ENCODE results near the gene SPPL2B. TPM values are rescaled to one million over a fixed set of nuclear protein-coding genes. Genes with fewer than 3 reads are reported as not detected.

Gene SPPL2B
- total RNA-seq, 2 experiments from 2014 or later = 106 to 111 TPM

- ChIA-PET CTCF (no interaction called here), POLR2A (no interaction called here)
- H3K36me3 Mint-ChIP-seq (ENCODE audit: low read depth) = no peaks in the 10 kb centered on the region
These were observed 21.5 kb upstream of the SPPL2B start for GRCh38 chr19:2306971-2307370.

GRCh38 chr19:2307518-2308012, 20.9 kb upstream of the SPPL2B start:
- Histone ChIP-seq H3K36me3 (ENCODE audit: insufficient read depth, low read length) (no peaks in the 10 kb centered on the region), H3K4me3 (ENCODE audit: low read length) (no peak overlapping the region), H3K9me3 (ENCODE audit: control insufficient read depth in 1 of 2, insufficient read depth in 1 of 2, low read length in 2 of 2) (peaks cover 0 to 35% of the 10 kb centered on the region in 2 experiments), H3K27me3 (ENCODE audit: control insufficient read depth in 1 of 2, insufficient read depth in 2 of 2, low read length in 2 of 2) (peaks cover 58 to 71% of the 10 kb centered on the region in 2 experiments), H3K4me1 (ENCODE audit: insufficient read depth, low read length) (peaks cover 24% of the 10 kb centered on the region), H3K27ac (ENCODE audit: low read depth in 1 of 2, low read length in 2 of 2) (no peak overlapping the region)
- Mint-ChIP-seq H3K4me3 (no peak overlapping the region), H3K36me3 (ENCODE audit: low read depth) (no peaks in the 10 kb centered on the region), H3K27ac (no peak overlapping the region), H3K4me1 (ENCODE audit: low read depth) (peaks cover 12% of the 10 kb centered on the region), H3K9me3 (no peaks in the 10 kb centered on the region), H3K27me3 (peaks cover 74% of the 10 kb centered on the region)
- DNase-seq = peak in 1 of 14 experiments; percentile 24
- no peak for TF ChIP-seq CTCF (IDR thresholded peaks at IDR 0.05)
- intact Hi-C loops (cut with DNase I, micrococcal nuclease) = no loop called here
- no peak for ATAC-seq (ENCODE audit: poor library complexity)
- CTCF ChIA-PET = no interaction called here
- POLR2A ChIA-PET = no interaction called here

More at GRCh38 chr19:2306971-2307370, 21.5 kb upstream of the SPPL2B start:
- TF ChIP-seq CTCF (IDR thresholded peaks at IDR 0.05) = no peak
- DNase-seq (peak in 1 of 14 experiments; percentile 17), ATAC-seq (ENCODE audit: poor library complexity) (no peak)
- Mint-ChIP-seq H3K9me3 (no peaks in the 10 kb centered on the region), H3K4me3 (peak overlapping the region; percentile 20), H3K27ac (no peak overlapping the region), H3K4me1 (ENCODE audit: low read depth) (peaks cover 12% of the 10 kb centered on the region), H3K27me3 (peaks cover 74% of the 10 kb centered on the region)
- Histone ChIP-seq H3K27ac (ENCODE audit: low read depth in 1 of 2, low read length in 2 of 2) (no peak overlapping the region), H3K4me1 (ENCODE audit: insufficient read depth, low read length) (peaks cover 29% of the 10 kb centered on the region), H3K27me3 (ENCODE audit: control insufficient read depth in 1 of 2, insufficient read depth in 2 of 2, low read length in 2 of 2) (peaks cover 56 to 66% of the 10 kb centered on the region in 2 experiments), H3K36me3 (ENCODE audit: insufficient read depth, low read length) (no peaks in the 10 kb centered on the region), H3K4me3 (ENCODE audit: low read length) (no peak overlapping the region), H3K9me3 (ENCODE audit: control insufficient read depth in 1 of 2, insufficient read depth in 1 of 2, low read length in 2 of 2) (peaks cover 0 to 31% of the 10 kb centered on the region in 2 experiments)
- intact Hi-C loops (cut with DNase I, micrococcal nuclease) = no loop called here

GRCh38 chr19:2308114-2308556, 20.3 kb upstream of the SPPL2B start, which contains the start of gene LINGO3:
Gene LINGO3 (minus strand): TSS chr19:2308154. CDS start chr19:2291776, 16,378 bp downstream.
- H3K9me3 ChIP-seq (ENCODE audit: control insufficient read depth in 1 of 2, insufficient read depth in 1 of 2, low read length in 2 of 2) = peaks cover 0 to 37% of the 10 kb centered on the region in 2 experiments
- intact Hi-C loops (cut with DNase I, micrococcal nuclease) = no loop called here
- ATAC-seq (ENCODE audit: poor library complexity) (peak; percentile 32), DNase-seq (peak in 2 of 14 experiments; percentile 54)
- CTCF ChIA-PET = no interaction called here
- peaks cover 57 to 76% of the 10 kb centered on the region in 2 experiments for H3K27me3 ChIP-seq (ENCODE audit: control insufficient read depth in 1 of 2, insufficient read depth in 2 of 2, low read length in 2 of 2)
- H3K4me3 ChIP-seq (ENCODE audit: low read length) = peak within 1 kb of the TSS; percentile 10
- Mint-ChIP-seq H3K27ac (no peak within 1 kb of the TSS), H3K4me1 (ENCODE audit: low read depth) (peaks cover 6% of the 10 kb centered on the region), H3K4me3 (peak within 1 kb of the TSS; percentile 54), H3K27me3 (peaks cover 72% of the 10 kb centered on the region), H3K36me3 (ENCODE audit: low read depth) (no peaks in the 10 kb centered on the region), H3K9me3 (no peaks in the 10 kb centered on the region)
- peaks cover 18% of the 10 kb centered on the region for H3K4me1 ChIP-seq (ENCODE audit: insufficient read depth, low read length)
- H3K27ac ChIP-seq (ENCODE audit: low read depth in 1 of 2, low read length in 2 of 2) = no peak within 1 kb of the TSS
- TF ChIP-seq CTCF (IDR thresholded peaks at IDR 0.05) = no peak
- POLR2A ChIA-PET = interaction anchor here (1.0 kb wide), 1 partner anchor 21 kb away, joined by 3 read pairs; no protein-coding TSS in a partner anchor
- no peaks in the 10 kb centered on the region for H3K36me3 ChIP-seq (ENCODE audit: insufficient read depth, low read length)
